Testis (tissue), 2 donors: ENCODE measurements around the gene POLR3E.

ENCODE experiments used
- POLR2A ChIP-seq: fragments of 450-650 bp; IDR thresholded peaks from one replicate; pipeline ENCODE4 v1.6.1; 2017; ENCODE audit warnings: antibody characterized with exemption, mild to moderate bottlenecking, moderate library complexity
- TF ChIP-seq, protein P1 (sequence below), 3 experiments: fragments of 450-650 bp in 2 of 3; fragments of 200-600 bp in 1 of 3; sonication (generic) in 1 of 3; IDR thresholded peaks; one replicate each; pipeline ENCODE4 v1.5.1; 2016 to 2019; ENCODE audit warnings: antibody characterized with exemption in 3 of 3, mild to moderate bottlenecking in 2 of 3, moderate library complexity in 1 of 3

DNA sequence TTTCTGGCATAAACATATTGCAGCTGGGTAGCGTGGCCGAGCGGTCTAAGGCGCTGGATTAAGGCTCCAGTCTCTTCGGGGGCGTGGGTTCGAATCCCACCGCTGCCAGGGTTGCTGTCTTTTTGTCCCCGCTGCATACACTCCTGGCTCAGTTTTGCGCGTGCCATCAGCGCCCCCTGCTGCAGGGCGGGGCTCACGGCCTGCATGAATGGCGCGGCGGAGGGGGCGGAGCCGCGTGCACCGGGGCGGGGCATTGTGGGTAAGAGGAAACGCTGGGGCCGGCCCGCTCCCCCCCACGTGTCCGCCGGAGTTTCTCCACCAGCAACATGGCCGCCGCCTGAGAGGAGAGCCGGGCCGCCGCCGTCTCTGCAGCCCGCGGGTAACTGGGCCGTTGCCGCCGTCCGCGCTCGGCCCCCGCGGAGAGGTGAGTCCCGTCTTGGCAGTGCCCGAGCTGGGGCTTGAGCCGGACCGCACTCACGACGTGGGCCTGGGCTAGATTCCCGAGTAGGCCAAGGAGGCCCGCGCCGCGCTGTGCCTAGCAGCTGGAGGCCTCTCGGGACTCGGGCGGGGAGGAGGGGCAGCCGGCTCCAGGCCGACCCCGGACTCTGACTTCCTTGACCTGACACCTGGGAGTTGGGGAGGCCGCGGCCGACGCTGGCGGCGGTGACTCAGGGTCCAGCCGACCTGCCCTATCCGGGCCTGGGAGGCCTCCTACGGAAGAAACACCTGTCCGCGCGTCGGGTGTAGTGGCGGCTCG is at the start of gene POLR3E:
- TF ChIP-seq, protein P1, sequence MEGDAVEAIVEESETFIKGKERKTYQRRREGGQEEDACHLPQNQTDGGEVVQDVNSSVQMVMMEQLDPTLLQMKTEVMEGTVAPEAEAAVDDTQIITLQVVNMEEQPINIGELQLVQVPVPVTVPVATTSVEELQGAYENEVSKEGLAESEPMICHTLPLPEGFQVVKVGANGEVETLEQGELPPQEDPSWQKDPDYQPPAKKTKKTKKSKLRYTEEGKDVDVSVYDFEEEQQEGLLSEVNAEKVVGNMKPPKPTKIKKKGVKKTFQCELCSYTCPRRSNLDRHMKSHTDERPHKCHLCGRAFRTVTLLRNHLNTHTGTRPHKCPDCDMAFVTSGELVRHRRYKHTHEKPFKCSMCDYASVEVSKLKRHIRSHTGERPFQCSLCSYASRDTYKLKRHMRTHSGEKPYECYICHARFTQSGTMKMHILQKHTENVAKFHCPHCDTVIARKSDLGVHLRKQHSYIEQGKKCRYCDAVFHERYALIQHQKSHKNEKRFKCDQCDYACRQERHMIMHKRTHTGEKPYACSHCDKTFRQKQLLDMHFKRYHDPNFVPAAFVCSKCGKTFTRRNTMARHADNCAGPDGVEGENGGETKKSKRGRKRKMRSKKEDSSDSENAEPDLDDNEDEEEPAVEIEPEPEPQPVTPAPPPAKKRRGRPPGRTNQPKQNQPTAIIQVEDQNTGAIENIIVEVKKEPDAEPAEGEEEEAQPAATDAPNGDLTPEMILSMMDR (IDR thresholded peaks at IDR 0.05) = peak; percentile 85 to 98 (median 97)
- peak; percentile 17 for TF ChIP-seq POLR2A
